Progenitor cell of endocrine pancreas (in vitro differentiated cells): Measurements from ENCODE around the gene MKNK2. TPM values are rescaled to one million over a fixed set of nuclear protein-coding genes. Genes with fewer than 3 reads are reported as not detected.

Experiments
- DNase-seq: peaks from one replicate; pipeline ENCODE4 v3.0.0; 2021; ENCODE audit warnings: low spot score; ENCODE audit not compliant: unreplicated experiment
- H3K27ac Mint-ChIP-seq: 2 replicates; pipeline ENCODE4 v1.8.0; 2021; ENCODE audit warnings: mild to moderate bottlenecking, moderate library complexity, mixed read lengths
- H3K27me3 Mint-ChIP-seq: 2 replicates; pipeline ENCODE4 v1.8.0; 2021; ENCODE audit warnings: mixed read lengths
- H3K36me3 Mint-ChIP-seq: 2 replicates; pipeline ENCODE4 v1.8.0; 2022; ENCODE audit warnings: mixed read lengths; ENCODE audit not compliant: insufficient read depth
- H3K4me1 Mint-ChIP-seq: 2 replicates; pipeline ENCODE4 v1.8.0; 2021; ENCODE audit warnings: low read depth, mixed read lengths
- H3K4me3 Mint-ChIP-seq: 2 replicates; pipeline ENCODE4 v1.8.0; 2021; ENCODE audit warnings: low read depth, mild to moderate bottlenecking, moderate library complexity, mixed read lengths
- H3K9me3 Mint-ChIP-seq: 2 replicates; pipeline ENCODE4 v1.8.0; 2021; ENCODE audit warnings: low read depth, mixed read lengths
- total RNA-seq: library from RNA; stranded (reverse); gene quantifications from 2 replicates; pipeline ENCODE4 v1.2.1, GENCODE V29; 2021
- TF ChIP-seq, protein P1 (sequence below): fragments of 200-600 bp; sonication (generic); IDR thresholded peaks from one replicate; pipeline ENCODE4 v1.5.0; 2021; ENCODE audit warnings: antibody characterized with exemption, mild to moderate bottlenecking; ENCODE audit not compliant: unreplicated experiment

MKNK2 gene
- total RNA-seq, 1 donor from 2014 or later = 163 TPM

GRCh38 chr19:1999856-2000515, 51.1 kb downstream of the MKNK2 start:
- DNase-seq = no peak
- Mint-ChIP-seq H3K9me3 (peaks cover 3% of the 10 kb centered on the region), H3K27me3 (no peaks in the 10 kb centered on the region), H3K4me1 (peaks cover 4% of the 10 kb centered on the region), H3K36me3 (peaks cover 27% of the 10 kb centered on the region), H3K27ac (no peak overlapping the region), H3K4me3 (no peak overlapping the region)
- TF ChIP-seq, protein P1, sequence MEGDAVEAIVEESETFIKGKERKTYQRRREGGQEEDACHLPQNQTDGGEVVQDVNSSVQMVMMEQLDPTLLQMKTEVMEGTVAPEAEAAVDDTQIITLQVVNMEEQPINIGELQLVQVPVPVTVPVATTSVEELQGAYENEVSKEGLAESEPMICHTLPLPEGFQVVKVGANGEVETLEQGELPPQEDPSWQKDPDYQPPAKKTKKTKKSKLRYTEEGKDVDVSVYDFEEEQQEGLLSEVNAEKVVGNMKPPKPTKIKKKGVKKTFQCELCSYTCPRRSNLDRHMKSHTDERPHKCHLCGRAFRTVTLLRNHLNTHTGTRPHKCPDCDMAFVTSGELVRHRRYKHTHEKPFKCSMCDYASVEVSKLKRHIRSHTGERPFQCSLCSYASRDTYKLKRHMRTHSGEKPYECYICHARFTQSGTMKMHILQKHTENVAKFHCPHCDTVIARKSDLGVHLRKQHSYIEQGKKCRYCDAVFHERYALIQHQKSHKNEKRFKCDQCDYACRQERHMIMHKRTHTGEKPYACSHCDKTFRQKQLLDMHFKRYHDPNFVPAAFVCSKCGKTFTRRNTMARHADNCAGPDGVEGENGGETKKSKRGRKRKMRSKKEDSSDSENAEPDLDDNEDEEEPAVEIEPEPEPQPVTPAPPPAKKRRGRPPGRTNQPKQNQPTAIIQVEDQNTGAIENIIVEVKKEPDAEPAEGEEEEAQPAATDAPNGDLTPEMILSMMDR = no peak

DNA sequence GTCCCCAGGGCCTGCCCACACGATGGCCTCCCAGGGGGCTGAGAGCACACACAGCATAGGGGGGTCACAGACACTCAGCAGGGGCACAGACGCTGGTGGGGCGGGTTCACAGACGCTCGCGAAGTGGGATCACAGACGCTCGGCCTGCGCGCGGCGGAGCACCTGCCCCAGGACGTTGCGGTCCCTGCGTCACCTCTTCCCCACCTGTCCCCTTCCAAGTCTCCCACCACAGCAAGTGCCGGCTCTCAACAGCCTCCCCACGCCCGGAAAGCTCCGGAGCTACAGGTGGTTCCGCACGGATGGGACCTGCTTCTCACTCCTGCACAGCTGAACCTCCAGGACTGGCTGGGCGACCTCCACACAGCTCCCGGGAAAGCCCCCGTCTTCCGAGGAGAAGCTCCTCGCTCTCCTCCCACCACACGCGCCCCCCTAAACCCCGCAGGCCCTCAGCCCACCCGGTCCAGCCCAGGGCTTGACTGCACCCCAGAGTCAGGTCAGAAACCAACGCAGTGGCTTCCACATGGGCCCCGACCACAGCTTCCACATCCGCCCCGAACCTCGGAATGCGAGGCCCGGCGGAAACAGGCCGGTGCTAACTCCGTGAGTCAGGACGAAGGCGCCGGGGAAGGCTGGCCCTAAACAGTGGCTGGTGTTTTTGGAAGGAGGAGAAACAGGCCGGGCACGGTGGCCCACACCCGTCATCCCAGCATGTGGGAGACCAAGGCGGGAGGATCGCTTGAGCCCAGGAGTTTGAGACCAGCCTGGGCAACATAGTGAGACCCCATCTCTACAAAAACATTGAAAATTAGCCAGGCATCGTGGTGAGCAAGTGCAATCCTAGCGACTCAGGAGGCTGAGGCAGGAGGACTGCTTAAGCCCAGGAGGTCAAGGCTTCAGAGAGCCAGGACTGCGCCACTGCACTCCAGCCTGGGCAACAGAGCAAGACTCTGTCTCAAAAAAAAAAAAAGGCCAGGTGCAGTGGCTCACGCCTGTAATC, 52.0 kb downstream of the MKNK2 start:
- Mint-ChIP-seq H3K27ac (no peak overlapping the region), H3K36me3 (peaks cover 31% of the 10 kb centered on the region), H3K27me3 (no peaks in the 10 kb centered on the region), H3K4me3 (no peak overlapping the region), H3K4me1 (peaks cover 3% of the 10 kb centered on the region), H3K9me3 (peaks cover 3% of the 10 kb centered on the region)
- TF ChIP-seq, protein P1 = no peak
- DNase-seq = no peak

DNA sequence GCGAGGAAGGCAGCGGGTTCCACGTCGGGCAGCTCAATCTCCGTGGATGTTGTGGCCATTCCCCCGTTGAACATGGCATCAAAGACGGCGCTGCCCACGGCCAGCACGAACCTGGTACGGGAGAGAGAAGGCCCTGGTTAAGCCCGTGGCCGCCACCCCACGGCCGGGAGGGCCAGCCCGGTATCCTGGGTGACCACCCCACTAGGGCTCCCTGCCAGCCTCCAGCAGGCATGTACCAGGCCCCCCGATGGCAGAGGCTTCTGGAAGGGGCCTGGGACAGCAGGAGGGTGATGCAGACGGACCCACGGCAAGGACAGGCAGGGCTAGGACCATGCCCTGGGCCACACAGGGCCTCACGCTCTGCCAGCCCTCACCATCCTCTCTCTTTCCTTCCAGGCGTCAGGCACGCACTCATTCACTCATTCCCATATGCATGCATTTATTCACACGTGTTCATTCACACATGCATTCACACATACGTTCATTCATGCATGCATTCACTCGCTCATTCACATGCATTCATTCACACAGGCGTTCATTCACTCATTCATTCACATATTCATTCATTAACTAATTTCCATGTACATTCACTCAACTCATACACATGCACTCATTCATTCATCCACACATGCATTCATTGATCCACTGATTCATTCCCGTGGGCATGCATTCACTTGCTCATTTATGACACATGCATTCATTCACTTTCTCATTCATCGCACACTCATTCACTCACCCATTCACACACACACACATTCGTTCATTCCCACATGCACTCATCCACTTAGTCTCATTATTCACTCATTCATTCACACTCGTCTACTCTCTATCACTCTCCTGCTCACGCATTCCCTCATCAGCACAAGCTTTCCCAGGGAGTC, 53.5 kb downstream of the MKNK2 start:
- Mint-ChIP-seq H3K27me3 (no peaks in the 10 kb centered on the region), H3K4me3 (no peak overlapping the region), H3K4me1 (no peaks in the 10 kb centered on the region), H3K36me3 (peaks cover 33% of the 10 kb centered on the region), H3K27ac (no peak overlapping the region), H3K9me3 (peaks cover 3% of the 10 kb centered on the region)
- TF ChIP-seq, protein P1 = no peak
- DNase-seq = no peak

DNA sequence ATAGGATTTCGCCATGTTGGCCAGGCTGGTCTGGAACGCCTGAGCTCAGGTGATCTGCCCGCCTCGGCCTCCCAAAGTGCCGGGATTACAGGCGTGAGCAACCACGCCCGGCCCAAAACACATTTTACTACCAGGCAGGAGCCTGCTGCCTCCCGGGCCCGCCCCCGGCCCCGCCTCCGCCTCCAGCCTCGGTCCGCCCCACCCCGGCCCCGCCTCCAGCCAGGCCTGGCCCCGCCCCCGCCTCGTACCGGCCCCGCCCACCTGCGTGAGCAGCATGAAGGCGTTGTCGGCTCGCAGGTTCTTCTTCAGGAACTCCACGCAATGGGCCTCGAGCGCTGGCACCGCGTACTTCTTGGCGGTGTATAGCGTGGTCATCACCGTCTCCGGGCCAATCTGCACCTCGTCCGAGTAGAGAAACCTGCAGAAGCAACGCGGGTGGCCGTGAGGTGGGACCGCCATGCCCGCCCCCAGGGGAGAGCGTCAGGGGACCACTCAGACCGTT, 58.2 kb downstream of the MKNK2 start:
- DNase-seq = no peak
- TF ChIP-seq, protein P1 = no peak
- H3K9me3 Mint-ChIP-seq = peaks cover 2% of the 10 kb centered on the region
- H3K27ac Mint-ChIP-seq = no peak overlapping the region
- no peaks in the 10 kb centered on the region for H3K4me1 Mint-ChIP-seq
- H3K27me3 Mint-ChIP-seq = no peaks in the 10 kb centered on the region
- H3K36me3 Mint-ChIP-seq = peaks cover 27% of the 10 kb centered on the region
- no peak overlapping the region for H3K4me3 Mint-ChIP-seq
